Progenitor cell of endocrine pancreas (in vitro differentiated cells): Measurements from ENCODE around the gene MMP7. TPM values are rescaled to one million over a fixed set of nuclear protein-coding genes. Genes with fewer than 3 reads are reported as not detected.

Source experiments
- DNase-seq: peaks from one replicate; pipeline ENCODE4 v3.0.0; 2021; ENCODE audit warnings: low spot score; ENCODE audit not compliant: unreplicated experiment
- H3K27ac Mint-ChIP-seq: 2 replicates; pipeline ENCODE4 v1.8.0; 2021; ENCODE audit warnings: mild to moderate bottlenecking, moderate library complexity, mixed read lengths
- H3K27me3 Mint-ChIP-seq: 2 replicates; pipeline ENCODE4 v1.8.0; 2021; ENCODE audit warnings: mixed read lengths
- H3K36me3 Mint-ChIP-seq: 2 replicates; pipeline ENCODE4 v1.8.0; 2022; ENCODE audit warnings: mixed read lengths; ENCODE audit not compliant: insufficient read depth
- H3K4me1 Mint-ChIP-seq: 2 replicates; pipeline ENCODE4 v1.8.0; 2021; ENCODE audit warnings: low read depth, mixed read lengths
- H3K4me3 Mint-ChIP-seq: 2 replicates; pipeline ENCODE4 v1.8.0; 2021; ENCODE audit warnings: low read depth, mild to moderate bottlenecking, moderate library complexity, mixed read lengths
- H3K9me3 Mint-ChIP-seq: 2 replicates; pipeline ENCODE4 v1.8.0; 2021; ENCODE audit warnings: low read depth, mixed read lengths
- total RNA-seq: library from RNA; stranded (reverse); gene quantifications from 2 replicates; pipeline ENCODE4 v1.2.1, GENCODE V29; 2021
- TF ChIP-seq, protein P1 (sequence below): fragments of 200-600 bp; sonication (generic); IDR thresholded peaks from one replicate; pipeline ENCODE4 v1.5.0; 2021; ENCODE audit warnings: antibody characterized with exemption, mild to moderate bottlenecking; ENCODE audit not compliant: unreplicated experiment

MMP7 gene
- total RNA-seq, 1 donor from 2014 or later, result not detected

DNA sequence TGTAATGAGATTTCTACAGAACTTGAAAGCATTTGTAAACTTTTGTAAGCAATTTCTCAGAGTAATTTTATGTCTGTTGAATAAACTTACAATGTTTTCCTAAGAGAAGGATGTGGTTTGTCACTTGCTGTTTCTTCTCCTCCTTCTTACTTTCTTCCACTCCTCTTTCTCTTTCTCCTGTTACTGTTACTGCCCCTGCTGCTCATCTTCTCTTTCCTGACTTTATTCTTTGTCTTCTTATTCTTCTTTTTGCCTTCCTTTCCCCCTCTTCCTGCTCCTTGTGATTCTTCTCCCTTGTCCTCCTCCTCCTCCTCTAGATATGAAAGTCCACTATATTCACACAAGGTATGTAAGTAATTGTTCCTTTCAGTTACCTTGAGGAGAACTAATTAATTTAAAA, 31.1 kb upstream of the MMP7 start:
- TF ChIP-seq, protein P1, sequence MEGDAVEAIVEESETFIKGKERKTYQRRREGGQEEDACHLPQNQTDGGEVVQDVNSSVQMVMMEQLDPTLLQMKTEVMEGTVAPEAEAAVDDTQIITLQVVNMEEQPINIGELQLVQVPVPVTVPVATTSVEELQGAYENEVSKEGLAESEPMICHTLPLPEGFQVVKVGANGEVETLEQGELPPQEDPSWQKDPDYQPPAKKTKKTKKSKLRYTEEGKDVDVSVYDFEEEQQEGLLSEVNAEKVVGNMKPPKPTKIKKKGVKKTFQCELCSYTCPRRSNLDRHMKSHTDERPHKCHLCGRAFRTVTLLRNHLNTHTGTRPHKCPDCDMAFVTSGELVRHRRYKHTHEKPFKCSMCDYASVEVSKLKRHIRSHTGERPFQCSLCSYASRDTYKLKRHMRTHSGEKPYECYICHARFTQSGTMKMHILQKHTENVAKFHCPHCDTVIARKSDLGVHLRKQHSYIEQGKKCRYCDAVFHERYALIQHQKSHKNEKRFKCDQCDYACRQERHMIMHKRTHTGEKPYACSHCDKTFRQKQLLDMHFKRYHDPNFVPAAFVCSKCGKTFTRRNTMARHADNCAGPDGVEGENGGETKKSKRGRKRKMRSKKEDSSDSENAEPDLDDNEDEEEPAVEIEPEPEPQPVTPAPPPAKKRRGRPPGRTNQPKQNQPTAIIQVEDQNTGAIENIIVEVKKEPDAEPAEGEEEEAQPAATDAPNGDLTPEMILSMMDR, result no peak
- H3K9me3 Mint-ChIP-seq, result peaks cover 4% of the 10 kb centered on the region
- no peak overlapping the region for H3K4me3 Mint-ChIP-seq
- H3K4me1 Mint-ChIP-seq, result no peaks in the 10 kb centered on the region
- no peak overlapping the region for H3K27ac Mint-ChIP-seq
- peaks cover 2% of the 10 kb centered on the region for H3K36me3 Mint-ChIP-seq
- DNase-seq, result no peak
- no peaks in the 10 kb centered on the region for H3K27me3 Mint-ChIP-seq

DNA sequence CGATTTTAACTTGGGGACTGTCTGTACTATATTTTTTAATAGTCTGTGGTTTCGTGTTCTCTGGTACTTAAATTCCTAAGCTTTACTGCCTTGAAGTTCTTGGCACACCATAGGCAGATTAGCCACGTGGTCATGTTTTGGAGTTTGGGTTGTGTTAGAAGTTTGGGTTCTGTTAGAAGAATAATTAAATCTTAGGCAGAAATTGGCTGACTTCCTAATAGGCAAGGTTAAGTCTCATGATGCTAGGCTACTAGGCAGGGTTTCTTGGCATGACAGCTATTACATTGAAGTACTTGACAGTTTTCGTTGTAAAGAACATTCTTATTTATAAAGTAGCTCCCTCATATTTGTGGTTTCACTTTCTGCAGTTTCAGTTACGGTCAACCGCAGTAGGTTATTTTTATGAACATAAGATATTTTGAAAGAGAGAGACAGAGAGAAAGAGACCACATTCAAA, 30.0 kb upstream of the MMP7 start:
- H3K27me3 Mint-ChIP-seq, result no peaks in the 10 kb centered on the region
- no peaks in the 10 kb centered on the region for H3K4me1 Mint-ChIP-seq
- no peak for DNase-seq
- H3K27ac Mint-ChIP-seq, result no peak overlapping the region
- TF ChIP-seq, protein P1, result no peak
- no peaks in the 10 kb centered on the region for H3K9me3 Mint-ChIP-seq
- H3K4me3 Mint-ChIP-seq, result no peak overlapping the region
- H3K36me3 Mint-ChIP-seq, result no peaks in the 10 kb centered on the region

DNA sequence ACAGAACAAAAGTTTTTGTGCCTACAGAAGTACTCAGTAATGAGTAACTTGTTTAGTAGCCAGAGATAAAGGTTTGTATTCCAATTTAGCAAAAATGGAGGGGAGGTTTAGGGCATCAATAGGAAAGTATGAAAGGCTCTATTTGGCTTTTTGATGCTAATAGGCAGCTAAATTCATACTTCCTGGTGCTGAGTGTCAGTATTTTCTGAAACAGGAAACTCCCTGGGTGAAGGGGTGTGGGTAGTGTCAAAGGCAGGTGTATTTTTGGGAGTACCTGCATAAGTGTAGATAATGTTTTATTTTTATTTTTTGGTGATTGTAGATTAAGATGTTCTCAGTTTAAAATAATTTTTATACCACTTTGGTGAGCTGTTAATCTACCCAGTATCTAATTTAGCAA, 29.3 kb upstream of the MMP7 start:
- Mint-ChIP-seq H3K4me1 (no peaks in the 10 kb centered on the region), H3K27me3 (no peaks in the 10 kb centered on the region), H3K36me3 (no peaks in the 10 kb centered on the region), H3K9me3 (no peaks in the 10 kb centered on the region), H3K4me3 (no peak overlapping the region), H3K27ac (no peak overlapping the region)
- DNase-seq, result no peak
- TF ChIP-seq, protein P1, result no peak

DNA sequence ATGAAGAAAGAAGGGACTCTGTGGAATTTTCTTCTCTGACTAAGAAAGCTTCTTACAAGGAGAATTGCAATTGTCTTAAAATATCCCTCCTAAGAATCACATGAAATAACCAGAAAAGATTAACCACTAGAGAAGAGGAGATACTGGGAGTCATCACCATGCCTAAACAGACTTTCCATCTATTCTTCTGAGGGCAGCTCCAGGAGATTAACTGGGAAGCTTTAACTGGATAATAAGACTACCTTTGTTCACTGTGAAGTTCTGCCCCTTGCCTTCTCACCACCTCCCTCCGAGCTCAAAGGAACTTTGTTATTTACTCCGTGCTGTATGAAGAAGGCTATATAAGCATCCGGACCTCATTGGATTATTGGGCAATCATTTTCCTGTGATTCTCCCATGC, 24.5 kb upstream of the MMP7 start:
- no peaks in the 10 kb centered on the region for H3K9me3 Mint-ChIP-seq
- H3K27ac Mint-ChIP-seq, result no peak overlapping the region
- no peaks in the 10 kb centered on the region for H3K4me1 Mint-ChIP-seq
- peaks cover 10% of the 10 kb centered on the region for H3K27me3 Mint-ChIP-seq
- H3K36me3 Mint-ChIP-seq, result no peaks in the 10 kb centered on the region
- H3K4me3 Mint-ChIP-seq, result no peak overlapping the region
- DNase-seq, result no peak
- TF ChIP-seq, protein P1, result no peak

DNA sequence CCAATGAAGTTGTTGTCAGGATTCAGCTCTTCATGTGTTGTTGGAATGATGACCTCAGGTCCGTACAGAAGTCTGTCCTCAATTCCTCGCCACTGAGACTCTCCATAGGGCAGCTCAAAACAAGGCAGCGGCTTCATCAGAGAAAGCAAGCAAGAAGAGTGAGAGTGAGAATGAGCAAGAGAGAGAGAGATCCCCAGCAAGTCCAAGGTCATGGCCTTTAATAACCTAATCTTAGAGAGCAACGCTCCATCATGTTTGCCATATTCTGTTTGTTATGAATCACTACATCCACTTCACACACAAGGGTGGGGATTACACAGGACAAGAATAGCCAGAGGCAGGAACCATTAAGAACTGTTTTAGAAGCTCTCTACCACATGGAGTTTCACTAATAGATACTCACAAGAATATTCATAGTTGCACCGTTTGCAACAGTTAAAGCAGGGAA, 23.3 kb upstream of the MMP7 start:
- no peaks in the 10 kb centered on the region for H3K36me3 Mint-ChIP-seq
- H3K4me3 Mint-ChIP-seq, result no peak overlapping the region
- no peaks in the 10 kb centered on the region for H3K9me3 Mint-ChIP-seq
- no peak for DNase-seq
- H3K27ac Mint-ChIP-seq, result no peak overlapping the region
- TF ChIP-seq, protein P1, result no peak
- H3K27me3 Mint-ChIP-seq, result peaks cover 10% of the 10 kb centered on the region
- no peaks in the 10 kb centered on the region for H3K4me1 Mint-ChIP-seq
